ENCODE measurements around the gene PRKCZ. TPM values are rescaled to one million over a fixed set of nuclear protein-coding genes. Genes with fewer than 3 reads are reported as not detected.

PRKCZ gene
- polyA plus RNA-seq, 1 donor = 68.6 TPM

GRCh38 chr1:2014741-2015735, 35.2 kb upstream of the PRKCZ start:
- H3K4me1 ChIP-seq (ENCODE audit: control insufficient read depth, insufficient read depth, low read length) = peaks cover 4% of the 10 kb centered on the region
- H3K27ac ChIP-seq (ENCODE audit: low read length) = no peak overlapping the region
- 55% methylated on average over 8 of the region's 34 CpGs for WGBS (ENCODE audit: insufficient coverage, low lambda C conversion rate)
- no peak for DNase-seq
- peaks cover 61% of the 10 kb centered on the region for H3K27me3 ChIP-seq (ENCODE audit: control insufficient read depth, insufficient read depth, low read length)
- peaks cover 7% of the 10 kb centered on the region for H3K9me3 ChIP-seq (ENCODE audit: control insufficient read depth, low read depth, low read length)
- no peaks in the 10 kb centered on the region for H3K36me3 ChIP-seq (ENCODE audit: control insufficient read depth, insufficient read depth, low read length)
- H3K4me3 ChIP-seq (ENCODE audit: low read length) = no peak overlapping the region

- peaks cover 8% of the 10 kb centered on the region for H3K9me3 ChIP-seq (ENCODE audit: control insufficient read depth, low read depth, low read length)
- peaks cover 69% of the 10 kb centered on the region for H3K27me3 ChIP-seq (ENCODE audit: control insufficient read depth, insufficient read depth, low read length)
- no peaks in the 10 kb centered on the region for H3K36me3 ChIP-seq (ENCODE audit: control insufficient read depth, insufficient read depth, low read length)
- H3K4me1 ChIP-seq (ENCODE audit: control insufficient read depth, insufficient read depth, low read length) = peaks cover 4% of the 10 kb centered on the region
- 80% methylated on average over 1 of the region's 9 CpGs for WGBS (ENCODE audit: insufficient coverage, low lambda C conversion rate)
- H3K27ac ChIP-seq (ENCODE audit: low read length) = no peak overlapping the region
- H3K4me3 ChIP-seq (ENCODE audit: low read length) = no peak overlapping the region
- no peak for DNase-seq
These were observed 34.1 kb upstream of the PRKCZ start for GRCh38 chr1:2016123-2016522.

- Histone ChIP-seq H3K36me3 (ENCODE audit: control insufficient read depth, insufficient read depth, low read length) (no peaks in the 10 kb centered on the region), H3K9me3 (ENCODE audit: control insufficient read depth, low read depth, low read length) (peaks cover 12% of the 10 kb centered on the region), H3K27ac (ENCODE audit: low read length) (no peak overlapping the region), H3K27me3 (ENCODE audit: control insufficient read depth, insufficient read depth, low read length) (peaks cover 75% of the 10 kb centered on the region), H3K4me1 (ENCODE audit: control insufficient read depth, insufficient read depth, low read length) (peaks cover 10% of the 10 kb centered on the region), H3K4me3 (ENCODE audit: low read length) (no peak overlapping the region)
- DNase-seq = no peak
- no CpG with 5 or more reads among the region's 48 CpGs for WGBS (ENCODE audit: insufficient coverage, low lambda C conversion rate)
These were observed 31.7 kb upstream of the PRKCZ start for GRCh38 chr1:2018217-2019171.

GRCh38 chr1:2019172-2019543, 31.1 kb upstream of the PRKCZ start, which contains the start of gene GABRD:
Gene GABRD (plus strand): TSS chr1:2019345. CDS start chr1:2019424, 79 bp downstream.
- no peak within 1 kb of the TSS for H3K4me3 ChIP-seq (ENCODE audit: low read length)
- WGBS (ENCODE audit: insufficient coverage, low lambda C conversion rate) = no CpG with 5 or more reads among the region's 60 CpGs
- no peak for DNase-seq

DNA sequence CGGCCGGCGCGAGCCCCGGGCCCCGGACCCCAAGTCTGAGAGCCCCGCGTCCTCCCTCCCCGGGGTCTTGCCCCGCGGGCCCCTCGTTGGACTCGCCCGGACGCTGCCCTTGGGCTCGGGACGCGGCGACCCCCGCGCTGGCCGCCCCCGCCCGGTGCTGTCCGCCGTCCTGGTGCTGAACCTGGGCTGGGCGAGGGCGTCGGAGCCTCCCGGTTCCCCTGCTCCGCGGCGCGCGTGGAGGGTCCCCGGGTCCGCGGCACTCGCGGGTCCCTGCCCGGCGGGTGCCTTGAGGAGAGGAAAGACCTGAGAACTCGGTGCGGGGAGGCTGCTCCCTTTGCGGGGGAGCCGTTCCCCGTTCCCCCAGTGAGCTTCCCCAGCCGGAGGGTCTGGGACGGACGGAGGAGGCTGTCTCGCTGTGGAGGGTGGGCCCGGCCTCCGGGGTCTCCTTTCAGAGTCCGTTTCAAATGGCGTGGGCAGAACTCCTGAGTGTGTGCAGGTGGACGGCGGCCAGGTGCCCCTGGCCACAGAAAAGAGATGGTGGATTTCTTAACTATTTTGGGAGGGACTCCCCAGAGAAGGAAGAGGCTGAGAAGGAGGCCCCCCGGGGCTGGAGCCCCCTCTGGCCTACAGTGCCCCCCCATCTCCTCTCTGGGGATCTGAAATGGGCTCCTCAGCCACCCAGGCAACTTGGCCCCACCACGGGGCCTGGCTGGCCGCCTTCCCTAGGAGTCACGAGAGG, 30.5 kb upstream of the PRKCZ start:
- WGBS (ENCODE audit: insufficient coverage, low lambda C conversion rate) = no CpG with 5 or more reads among the region's 61 CpGs
- Histone ChIP-seq H3K4me3 (ENCODE audit: low read length) (no peak overlapping the region), H3K36me3 (ENCODE audit: control insufficient read depth, insufficient read depth, low read length) (no peaks in the 10 kb centered on the region), H3K27me3 (ENCODE audit: control insufficient read depth, insufficient read depth, low read length) (peaks cover 63% of the 10 kb centered on the region), H3K27ac (ENCODE audit: low read length) (no peak overlapping the region), H3K9me3 (ENCODE audit: control insufficient read depth, low read depth, low read length) (peaks cover 12% of the 10 kb centered on the region), H3K4me1 (ENCODE audit: control insufficient read depth, insufficient read depth, low read length) (peaks cover 10% of the 10 kb centered on the region)
- no peak for DNase-seq

More at GRCh38 chr1:2019172-2019543, 31.1 kb upstream of the PRKCZ start, which contains the start of gene GABRD:
- Histone ChIP-seq H3K4me1 (ENCODE audit: control insufficient read depth, insufficient read depth, low read length) (peaks cover 10% of the 10 kb centered on the region), H3K9me3 (ENCODE audit: control insufficient read depth, low read depth, low read length) (peaks cover 12% of the 10 kb centered on the region), H3K27ac (ENCODE audit: low read length) (no peak within 1 kb of the TSS), H3K36me3 (ENCODE audit: control insufficient read depth, insufficient read depth, low read length) (no peaks in the 10 kb centered on the region), H3K27me3 (ENCODE audit: control insufficient read depth, insufficient read depth, low read length) (peaks cover 69% of the 10 kb centered on the region)

DNA sequence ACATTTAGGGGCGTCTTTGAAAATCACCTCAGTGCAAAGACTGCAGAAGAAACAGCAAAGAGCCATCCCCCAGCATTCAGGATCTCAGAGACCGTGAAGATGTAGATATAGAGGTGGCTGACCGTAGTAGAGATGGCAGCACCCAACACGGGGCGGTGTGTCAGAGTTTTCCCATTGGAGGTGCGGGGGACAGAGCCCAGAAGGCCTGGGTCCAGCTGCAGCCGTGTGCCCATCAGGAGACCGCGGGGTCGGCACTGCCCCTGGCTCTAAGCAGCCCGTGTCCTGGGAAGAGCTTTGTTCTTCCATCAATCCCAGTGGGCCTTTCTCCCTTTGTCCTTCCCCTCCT, 29.9 kb upstream of the PRKCZ start:
- Histone ChIP-seq H3K27ac (ENCODE audit: low read length) (no peak overlapping the region), H3K4me3 (ENCODE audit: low read length) (no peak overlapping the region), H3K4me1 (ENCODE audit: control insufficient read depth, insufficient read depth, low read length) (peaks cover 10% of the 10 kb centered on the region), H3K36me3 (ENCODE audit: control insufficient read depth, insufficient read depth, low read length) (no peaks in the 10 kb centered on the region), H3K9me3 (ENCODE audit: control insufficient read depth, low read depth, low read length) (peaks cover 12% of the 10 kb centered on the region), H3K27me3 (ENCODE audit: control insufficient read depth, insufficient read depth, low read length) (peaks cover 58% of the 10 kb centered on the region)
- no peak for DNase-seq
- WGBS (ENCODE audit: insufficient coverage, low lambda C conversion rate) = no CpG with 5 or more reads among the region's 11 CpGs

- no peaks in the 10 kb centered on the region for H3K36me3 ChIP-seq (ENCODE audit: control insufficient read depth, insufficient read depth, low read length)
- no peak overlapping the region for H3K27ac ChIP-seq (ENCODE audit: low read length)
- H3K9me3 ChIP-seq (ENCODE audit: control insufficient read depth, low read depth, low read length) = peaks cover 12% of the 10 kb centered on the region
- DNase-seq = no peak
- H3K4me3 ChIP-seq (ENCODE audit: low read length) = no peak overlapping the region
- peaks cover 48% of the 10 kb centered on the region for H3K27me3 ChIP-seq (ENCODE audit: control insufficient read depth, insufficient read depth, low read length)
- H3K4me1 ChIP-seq (ENCODE audit: control insufficient read depth, insufficient read depth, low read length) = peaks cover 10% of the 10 kb centered on the region
- WGBS (ENCODE audit: insufficient coverage, low lambda C conversion rate) = no CpG with 5 or more reads among the region's 25 CpGs
These were observed 28.7 kb upstream of the PRKCZ start for GRCh38 chr1:2021550-2021949.

DNA sequence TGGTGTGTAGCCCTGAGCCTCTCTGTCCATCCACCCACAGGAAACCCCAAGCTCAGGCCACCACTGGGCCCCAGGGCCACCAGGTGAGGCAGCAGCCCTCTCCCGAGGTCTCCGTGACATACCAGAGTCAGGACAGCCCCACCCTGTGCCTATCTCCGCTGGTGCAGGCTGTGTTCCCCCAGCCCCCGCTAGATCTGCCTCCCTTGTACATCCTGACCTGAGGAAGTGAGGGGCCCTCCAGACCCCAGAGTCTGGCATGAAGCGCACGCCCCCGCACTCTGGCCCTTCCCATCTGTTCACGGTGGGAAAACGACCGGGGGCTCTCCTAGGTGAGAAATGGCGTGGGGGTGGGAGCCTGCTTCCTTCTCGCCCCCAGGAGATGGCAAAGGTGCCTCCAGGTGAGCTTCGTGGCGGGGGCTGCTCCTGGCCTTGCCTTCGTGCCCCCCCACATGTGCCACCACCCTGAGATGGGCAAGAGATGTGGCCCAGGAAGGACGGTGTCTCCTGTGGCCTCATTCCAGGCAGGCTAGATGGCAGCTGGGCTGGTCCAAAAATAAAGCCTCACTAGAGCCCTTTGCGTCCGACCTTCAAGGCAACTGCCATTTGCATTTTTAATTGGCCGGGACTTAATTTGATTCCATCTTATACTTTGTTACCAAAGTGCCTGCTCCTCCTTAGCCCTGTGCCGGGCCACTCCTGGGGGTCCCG, 28.0 kb upstream of the PRKCZ start:
- Histone ChIP-seq H3K36me3 (ENCODE audit: control insufficient read depth, insufficient read depth, low read length) (no peaks in the 10 kb centered on the region), H3K4me3 (ENCODE audit: low read length) (no peak overlapping the region), H3K4me1 (ENCODE audit: control insufficient read depth, insufficient read depth, low read length) (peaks cover 10% of the 10 kb centered on the region), H3K27me3 (ENCODE audit: control insufficient read depth, insufficient read depth, low read length) (peaks cover 43% of the 10 kb centered on the region), H3K9me3 (ENCODE audit: control insufficient read depth, low read depth, low read length) (peaks cover 12% of the 10 kb centered on the region), H3K27ac (ENCODE audit: low read length) (no peak overlapping the region)
- DNase-seq = no peak
- WGBS (ENCODE audit: insufficient coverage, low lambda C conversion rate) = no CpG with 5 or more reads among the region's 21 CpGs

- no CpG with 5 or more reads among the region's 9 CpGs for WGBS (ENCODE audit: insufficient coverage, low lambda C conversion rate)
These were observed 27.0 kb upstream of the PRKCZ start for GRCh38 chr1:2023187-2023586.

More at GRCh38 chr1:2023187-2023586, 27.0 kb upstream of the PRKCZ start:
- H3K27ac ChIP-seq (ENCODE audit: low read length) = no peak overlapping the region
- H3K36me3 ChIP-seq (ENCODE audit: control insufficient read depth, insufficient read depth, low read length) = no peaks in the 10 kb centered on the region
- no peak for DNase-seq
- H3K9me3 ChIP-seq (ENCODE audit: control insufficient read depth, low read depth, low read length) = peaks cover 12% of the 10 kb centered on the region
- no peak overlapping the region for H3K4me3 ChIP-seq (ENCODE audit: low read length)
- peaks cover 33% of the 10 kb centered on the region for H3K27me3 ChIP-seq (ENCODE audit: control insufficient read depth, insufficient read depth, low read length)
- H3K4me1 ChIP-seq (ENCODE audit: control insufficient read depth, insufficient read depth, low read length) = peaks cover 10% of the 10 kb centered on the region

All from large intestine (tissue), 3 donors.